HCT116 (cell line): Measurements from ENCODE around the gene PARP14.

ENCODE experiments used
- CTCF ChIP-seq, 3 experiments: fragments of 200-600 bp in 1 of 3; sonication (generic) in 1 of 3; IDR thresholded peaks in 2 of 3; conservative IDR thresholded peaks in 1 of 3; 2 replicates each; pipeline ENCODE4 v1.5.1; 2012 to 2017; ENCODE audit warnings: low read depth in 2 of 3, low read length in 2 of 3, antibody characterized with exemption in 1 of 3, borderline replicate concordance in 1 of 3, control low read depth in 1 of 3, mild to moderate bottlenecking in 1 of 3, mixed read lengths in 1 of 3, mixed run types in 1 of 3, moderate library complexity in 1 of 3; ENCODE audit not compliant: insufficient read depth in 1 of 3
- EZH2 ChIP-seq: fragments of 200-600 bp; sonication (generic); IDR thresholded peaks from 2 replicates; pipeline ENCODE4 v1.6.1; 2017; ENCODE audit warnings: antibody characterized with exemption, mixed run types

GRCh38 chr3:122692674-122693073 lies 12.0 kb downstream of the PARP14 start:
- TF ChIP-seq CTCF (IDR thresholded peaks at IDR 0.05 in 2 of 3, conservative IDR thresholded peaks at IDR 0.05 in 1 of 3; ENCODE audit: borderline replicate concordance in 1 of 3, insufficient read depth in 1 of 3, low read depth in 2 of 3, low read length in 2 of 3) = no peak
- TF ChIP-seq EZH2 = no peak
